WERI-Rb-1 (cell line): ENCODE results near the gene IQCB1.

Experiments used
- DNase-seq: peaks from one replicate; pipeline ENCODE4 v3.0.0-alpha.2; 2020
- H3K27ac ChIP-seq: fragments of 250-450 bp; sonication (Bioruptor Pico); 2 replicates; pipeline ENCODE4 v1.5.1; 2020; ENCODE audit warnings: mild to moderate bottlenecking, moderate library complexity
- H3K27me3 ChIP-seq: fragments of 250-450 bp; sonication (Bioruptor Pico); 2 replicates; pipeline ENCODE4 v1.5.1; 2021; ENCODE audit warnings: mild to moderate bottlenecking, low read depth, moderate library complexity; ENCODE audit not compliant: insufficient read depth, severe bottlenecking
- H3K36me3 ChIP-seq: fragments of 250-450 bp; sonication (Bioruptor Pico); 2 replicates; pipeline ENCODE4 v1.5.1; 2020; ENCODE audit warnings: mild to moderate bottlenecking, moderate library complexity
- H3K4me3 ChIP-seq: 2 replicates; pipeline ENCODE4 v1.5.1; 2011; ENCODE audit warnings: low read depth, mild to moderate bottlenecking, control low read depth, low read length
- H3K9me3 ChIP-seq: fragments of 250-450 bp; sonication (Bioruptor Pico); 2 replicates; pipeline ENCODE4 v1.5.1; 2021; ENCODE audit warnings: mild to moderate bottlenecking, moderate library complexity; ENCODE audit not compliant: severe bottlenecking
- CTCF ChIP-seq: IDR thresholded peaks from 2 replicates; pipeline ENCODE4 v1.5.1; 2011; ENCODE audit warnings: low read depth, mild to moderate bottlenecking, control low read depth, inconsistent platforms, low read length

Gene IQCB1

GRCh38 chr3:121821421-121822199, 13.2 kb downstream of the IQCB1 start:
- DNase-seq: no peak

GRCh38 chr3:121819236-121819635, 15.6 kb downstream of the IQCB1 start:
- H3K4me3 ChIP-seq: no peak overlapping the region
- DNase-seq: no peak
- no peak for TF ChIP-seq CTCF
- H3K27ac ChIP-seq: no peak overlapping the region
- H3K9me3 ChIP-seq: peaks cover 3% of the 10 kb centered on the region
- H3K36me3 ChIP-seq: peaks cover 48% of the 10 kb centered on the region
- no peaks in the 10 kb centered on the region for H3K27me3 ChIP-seq

More at GRCh38 chr3:121821421-121822199, 13.2 kb downstream of the IQCB1 start:
- Histone ChIP-seq H3K27me3 (no peaks in the 10 kb centered on the region), H3K36me3 (peaks cover 70% of the 10 kb centered on the region), H3K9me3 (peaks cover 3% of the 10 kb centered on the region), H3K4me3 (no peak overlapping the region), H3K27ac (no peak overlapping the region)
- TF ChIP-seq CTCF: no peak

GRCh38 chr3:121818578-121818977, 16.3 kb downstream of the IQCB1 start:
- no peak for TF ChIP-seq CTCF

GRCh38 chr3:121817753-121818152, 17.1 kb downstream of the IQCB1 start:
- Histone ChIP-seq H3K4me3 (no peak overlapping the region), H3K27ac (no peak overlapping the region), H3K27me3 (no peaks in the 10 kb centered on the region), H3K36me3 (peaks cover 34% of the 10 kb centered on the region), H3K9me3 (no peaks in the 10 kb centered on the region)
- TF ChIP-seq CTCF: no peak
- no peak for DNase-seq

More at GRCh38 chr3:121818578-121818977, 16.3 kb downstream of the IQCB1 start:
- no peak overlapping the region for H3K4me3 ChIP-seq
- H3K9me3 ChIP-seq: peaks cover 3% of the 10 kb centered on the region
- H3K27ac ChIP-seq: no peak overlapping the region
- no peaks in the 10 kb centered on the region for H3K27me3 ChIP-seq
- peaks cover 41% of the 10 kb centered on the region for H3K36me3 ChIP-seq
- no peak for DNase-seq

- H3K9me3 ChIP-seq: no peaks in the 10 kb centered on the region
- no peak overlapping the region for H3K27ac ChIP-seq
- H3K36me3 ChIP-seq: peaks cover 54% of the 10 kb centered on the region
- no peak for DNase-seq
- TF ChIP-seq CTCF: no peak
- no peaks in the 10 kb centered on the region for H3K27me3 ChIP-seq
- no peak overlapping the region for H3K4me3 ChIP-seq
Observed at GRCh38 chr3:121809249-121809648, 25.6 kb downstream of the IQCB1 start.
